Measurements from ENCODE around the gene AGBL5. TPM values are rescaled to one million over a fixed set of nuclear protein-coding genes. Genes with fewer than 3 reads are reported as not detected.

The AGBL5 gene
- total and polyA plus RNA-seq, 2 of the 13 experiments (the other 11 are each of a cell fraction or from before 2014, with no cell fraction given), result 55.9 to 73.3 TPM

DNA sequence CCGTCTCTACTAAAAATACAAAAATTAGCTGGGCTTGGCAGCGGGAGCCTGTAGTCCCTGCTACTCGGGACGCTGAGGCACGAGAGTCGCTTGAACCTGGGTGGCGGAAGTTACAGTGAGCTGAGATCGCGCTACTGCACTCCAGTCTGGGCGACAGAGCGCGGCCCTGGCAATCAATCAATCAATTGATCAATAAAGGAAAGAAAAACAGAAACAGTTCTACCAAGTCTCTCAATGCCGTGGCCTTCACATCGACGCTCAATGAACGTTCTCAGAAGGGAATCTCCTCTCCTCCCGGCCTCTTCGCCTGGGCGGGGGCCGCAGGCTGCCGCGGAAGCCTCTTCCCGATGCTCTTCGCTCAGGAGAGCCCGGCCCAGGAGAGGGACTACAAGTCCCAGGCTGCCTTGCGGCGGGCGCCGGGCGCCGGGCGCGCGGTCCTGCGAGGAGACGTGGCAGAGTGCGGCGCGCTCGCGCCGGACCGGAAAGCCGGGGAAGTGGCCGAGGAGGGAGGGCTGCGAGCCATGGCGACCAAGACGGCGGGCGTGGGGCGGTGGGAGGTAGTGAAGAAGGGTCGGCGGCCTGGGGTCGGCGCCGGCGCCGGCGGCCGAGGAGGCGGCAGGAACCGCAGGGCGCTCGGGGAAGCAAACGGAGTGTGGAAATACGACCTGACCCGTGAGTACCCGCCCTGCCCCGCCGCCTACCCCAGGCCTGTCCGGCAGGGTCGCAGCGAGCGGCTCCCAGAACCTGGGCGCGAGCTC, 18.8 kb upstream of the AGBL5 start, which contains the start of gene TMEM214 (continued):
- TF ChIP-seq, protein P1, sequence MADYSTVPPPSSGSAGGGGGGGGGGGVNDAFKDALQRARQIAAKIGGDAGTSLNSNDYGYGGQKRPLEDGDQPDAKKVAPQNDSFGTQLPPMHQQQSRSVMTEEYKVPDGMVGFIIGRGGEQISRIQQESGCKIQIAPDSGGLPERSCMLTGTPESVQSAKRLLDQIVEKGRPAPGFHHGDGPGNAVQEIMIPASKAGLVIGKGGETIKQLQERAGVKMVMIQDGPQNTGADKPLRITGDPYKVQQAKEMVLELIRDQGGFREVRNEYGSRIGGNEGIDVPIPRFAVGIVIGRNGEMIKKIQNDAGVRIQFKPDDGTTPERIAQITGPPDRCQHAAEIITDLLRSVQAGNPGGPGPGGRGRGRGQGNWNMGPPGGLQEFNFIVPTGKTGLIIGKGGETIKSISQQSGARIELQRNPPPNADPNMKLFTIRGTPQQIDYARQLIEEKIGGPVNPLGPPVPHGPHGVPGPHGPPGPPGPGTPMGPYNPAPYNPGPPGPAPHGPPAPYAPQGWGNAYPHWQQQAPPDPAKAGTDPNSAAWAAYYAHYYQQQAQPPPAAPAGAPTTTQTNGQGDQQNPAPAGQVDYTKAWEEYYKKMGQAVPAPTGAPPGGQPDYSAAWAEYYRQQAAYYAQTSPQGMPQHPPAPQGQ (CRISPR knock-in tag; IDR thresholded peaks at IDR 0.05; ENCODE audit: borderline replicate concordance), result no peak; the same call in 1 of the 2 replicates
- TF ChIP-seq ZNF781 (CRISPR knock-in tag; IDR thresholded peaks at IDR 0.05; ENCODE audit: borderline replicate concordance, not compliant biosample characterization), result no peak
- TF ChIP-seq JUN (CRISPR knock-in tag; IDR thresholded peaks at IDR 0.05), result no peak
- no peak for TF ChIP-seq SYNCRIP (IDR thresholded peaks at IDR 0.05; ENCODE audit: insufficient read depth, low read depth, low read length)
- TF ChIP-seq ZNF577 (CRISPR knock-in tag; IDR thresholded peaks at IDR 0.05; ENCODE audit: borderline replicate concordance, low read depth), result no peak
- TF ChIP-seq GATAD1 (CRISPR knock-in tag; IDR thresholded peaks at IDR 0.05), result peak; percentile 84
- no peak for TF ChIP-seq KDM3A (CRISPR knock-in tag; IDR thresholded peaks at IDR 0.05; ENCODE audit: low read depth)
- TF ChIP-seq, protein P2, sequence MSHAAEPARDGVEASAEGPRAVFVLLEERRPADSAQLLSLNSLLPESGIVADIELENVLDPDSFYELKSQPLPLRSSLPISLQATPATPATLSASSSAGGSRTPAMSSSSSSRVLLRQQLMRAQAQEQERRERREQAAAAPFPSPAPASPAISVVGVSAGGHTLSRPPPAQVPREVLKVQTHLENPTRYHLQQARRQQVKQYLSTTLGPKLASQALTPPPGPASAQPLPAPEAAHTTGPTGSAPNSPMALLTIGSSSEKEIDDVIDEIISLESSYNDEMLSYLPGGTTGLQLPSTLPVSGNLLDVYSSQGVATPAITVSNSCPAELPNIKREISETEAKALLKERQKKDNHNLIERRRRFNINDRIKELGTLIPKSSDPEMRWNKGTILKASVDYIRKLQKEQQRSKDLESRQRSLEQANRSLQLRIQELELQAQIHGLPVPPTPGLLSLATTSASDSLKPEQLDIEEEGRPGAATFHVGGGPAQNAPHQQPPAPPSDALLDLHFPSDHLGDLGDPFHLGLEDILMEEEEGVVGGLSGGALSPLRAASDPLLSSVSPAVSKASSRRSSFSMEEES (CRISPR knock-in tag; IDR thresholded peaks at IDR 0.05), result 0 out of 2 replicates have a peak, but pooled peaks have one; percentile 42
- TF ChIP-seq, protein P3, sequence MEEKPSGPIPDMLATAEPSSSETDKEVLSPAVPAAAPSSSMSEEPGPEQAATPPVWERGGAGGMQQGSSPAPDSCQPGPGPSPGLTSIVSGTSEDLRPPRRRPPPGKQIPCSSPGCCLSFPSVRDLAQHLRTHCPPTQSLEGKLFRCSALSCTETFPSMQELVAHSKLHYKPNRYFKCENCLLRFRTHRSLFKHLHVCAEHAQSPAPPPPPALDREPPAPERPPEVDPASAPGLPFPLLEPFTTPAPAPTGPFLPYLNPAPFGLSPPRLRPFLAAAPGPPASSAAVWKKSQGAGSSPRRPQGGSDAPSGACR (CRISPR knock-in tag; IDR thresholded peaks at IDR 0.05), result peak; percentile 34; the same call in 1 of the 2 replicates
- TF ChIP-seq, protein P4, sequence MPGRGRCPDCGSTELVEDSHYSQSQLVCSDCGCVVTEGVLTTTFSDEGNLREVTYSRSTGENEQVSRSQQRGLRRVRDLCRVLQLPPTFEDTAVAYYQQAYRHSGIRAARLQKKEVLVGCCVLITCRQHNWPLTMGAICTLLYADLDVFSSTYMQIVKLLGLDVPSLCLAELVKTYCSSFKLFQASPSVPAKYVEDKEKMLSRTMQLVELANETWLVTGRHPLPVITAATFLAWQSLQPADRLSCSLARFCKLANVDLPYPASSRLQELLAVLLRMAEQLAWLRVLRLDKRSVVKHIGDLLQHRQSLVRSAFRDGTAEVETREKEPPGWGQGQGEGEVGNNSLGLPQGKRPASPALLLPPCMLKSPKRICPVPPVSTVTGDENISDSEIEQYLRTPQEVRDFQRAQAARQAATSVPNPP (CRISPR knock-in tag; IDR thresholded peaks at IDR 0.05), result no peak
- TF ChIP-seq XRCC5 (optimal IDR thresholded peaks at IDR 0.05; ENCODE audit: low read length), result peak; percentile 85
- peak; percentile 93 for TF ChIP-seq DNMT1 (CRISPR knock-in tag; IDR thresholded peaks at IDR 0.05)
- TF ChIP-seq ZFP36 (IDR thresholded peaks at IDR 0.05; ENCODE audit: borderline replicate concordance, low read depth, low read length, partially characterized antibody), result no peak
- peak; percentile 63; the same call in 1 of the 2 replicates for TF ChIP-seq ZNF256 (CRISPR knock-in tag; conservative IDR thresholded peaks at IDR 0.05)
- TF ChIP-seq SUZ12 (IDR thresholded peaks at IDR 0.05; ENCODE audit: low read depth, low read length), result peak; percentile 76
- no peak for TF ChIP-seq ZNF776 (CRISPR knock-in tag; IDR thresholded peaks at IDR 0.05)
- TF ChIP-seq BRD4 (CRISPR knock-in tag; IDR thresholded peaks at IDR 0.05), result peak; percentile 27
- TF ChIP-seq, protein P5, sequence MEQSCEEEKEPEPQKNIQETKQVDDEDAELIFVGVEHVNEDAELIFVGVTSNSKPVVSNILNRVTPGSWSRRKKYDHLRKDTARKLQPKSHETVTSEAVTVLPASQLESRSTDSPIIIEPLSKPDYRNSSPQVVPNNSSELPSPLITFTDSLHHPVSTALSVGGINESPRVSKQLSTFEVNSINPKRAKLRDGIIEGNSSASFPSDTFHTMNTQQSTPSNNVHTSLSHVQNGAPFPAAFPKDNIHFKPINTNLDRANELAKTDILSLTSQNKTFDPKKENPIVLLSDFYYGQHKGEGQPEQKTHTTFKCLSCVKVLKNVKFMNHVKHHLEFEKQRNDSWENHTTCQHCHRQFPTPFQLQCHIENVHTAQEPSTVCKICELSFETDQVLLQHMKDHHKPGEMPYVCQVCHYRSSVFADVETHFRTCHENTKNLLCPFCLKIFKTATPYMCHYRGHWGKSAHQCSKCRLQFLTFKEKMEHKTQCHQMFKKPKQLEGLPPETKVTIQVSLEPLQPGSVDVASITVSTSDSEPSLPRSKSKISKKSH (CRISPR knock-in tag; IDR thresholded peaks at IDR 0.05; ENCODE audit: borderline replicate concordance), result peak; percentile 15; the same call in 1 of the 2 replicates
- no peak for TF ChIP-seq CEBPB (IDR thresholded peaks at IDR 0.05; ENCODE audit: borderline replicate concordance, low read depth, low read length)
- TF ChIP-seq RFXAP (CRISPR knock-in tag; IDR thresholded peaks at IDR 0.05; ENCODE audit: borderline replicate concordance), result peak; percentile 89
- no peak for TF ChIP-seq REL (CRISPR knock-in tag; conservative IDR thresholded peaks at IDR 0.05)

All from HepG2 (cell line).